Measurements from ENCODE around the gene CNIH1. TPM values are rescaled to one million over a fixed set of nuclear protein-coding genes. Genes with fewer than 3 reads are reported as not detected.

The CNIH1 gene
- total RNA-seq, 2 donors from 2014 or later = 117 to 125 TPM

DNA sequence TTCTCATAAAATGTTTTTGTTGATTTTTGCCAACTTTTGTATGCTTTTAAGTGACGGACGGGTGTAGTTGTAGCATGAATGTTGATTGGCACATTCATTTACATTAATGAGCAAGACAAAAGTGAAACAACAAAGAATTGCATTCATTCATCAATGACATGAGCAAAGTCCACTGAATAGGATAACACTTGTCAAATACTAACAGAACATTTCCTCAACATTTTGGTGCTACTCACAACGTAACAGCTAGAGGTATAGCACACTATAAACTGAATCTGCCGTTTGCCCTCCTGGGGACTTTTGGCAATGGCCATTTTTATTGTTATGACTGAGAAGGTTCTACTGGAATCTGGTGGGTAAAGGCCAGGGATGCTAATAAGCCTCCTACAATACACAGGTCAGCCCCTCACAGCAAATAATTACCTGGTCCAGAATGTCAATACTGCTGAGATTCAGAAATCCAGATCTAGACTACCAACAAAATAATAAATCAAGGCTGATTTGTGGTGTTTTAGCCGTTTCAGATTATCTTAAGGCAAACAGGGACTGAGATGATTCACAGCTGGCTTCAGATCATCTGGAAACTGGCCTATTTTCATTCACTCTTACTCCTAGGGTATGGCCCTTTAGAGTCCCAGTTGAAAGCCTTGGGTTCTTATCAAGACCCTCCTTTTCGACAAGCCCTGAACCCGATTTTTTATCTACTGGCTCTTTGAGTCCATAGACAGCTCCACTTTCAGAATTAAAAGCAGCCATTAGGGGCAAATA, 66.9 kb downstream of the CNIH1 start:
- DNase-seq = no peak

More for the DNA sequence above, 66.9 kb downstream of the CNIH1 start:
- H3K36me3 ChIP-seq = no peaks in the 10 kb centered on the region
- no peak for TF ChIP-seq CTCF (IDR thresholded peaks at IDR 0.05)
- H3K27ac ChIP-seq = no peak overlapping the region
- no peaks in the 10 kb centered on the region for H3K4me1 ChIP-seq
- no peaks in the 10 kb centered on the region for H3K27me3 ChIP-seq
- H3K9ac ChIP-seq (ENCODE audit: low read depth in 2 of 2, low read length in 2 of 2) = no peak overlapping the region
- intact Hi-C loops (cut with DNase I) = no loop called here
- no peaks in the 10 kb centered on the region for H3K9me3 ChIP-seq
- H3K4me3 ChIP-seq = no peak overlapping the region

Other genes with a start within 250 kb of the CNIH1 start
- gene CDKN3, start 44.4 kb downstream of the CNIH1 start, total RNA-seq = 10 to 100 TPM; 19.1 to 59.5 TPM
- gene GMFB, start 47.6 kb upstream of the CNIH1 start, total RNA-seq = 10 to 100 TPM; 67.8 to 85.7 TPM
- gene CGRRF1, start 68.5 kb upstream of the CNIH1 start, total RNA-seq = 10 to 100 TPM; 13.2 to 21.3 TPM
- 10 to 100 TPM in 1 of 2 donors, 1 to 10 TPM in 1; 5.6 to 31.3 TPM for gene SAMD4A, start 125.8 kb upstream of the CNIH1 start, total RNA-seq

Measured in colonic mucosa (tissue), 4 donors.